Muscle of leg (tissue), 11 donors: ENCODE data around the gene C1orf56. TPM values are rescaled to one million over a fixed set of nuclear protein-coding genes. Genes with fewer than 3 reads are reported as not detected.

Source experiments
- DNase-seq: peaks from one replicate; pipeline ENCODE4 v3.0.0; 2013
- H3K27ac ChIP-seq: one replicate; pipeline ENCODE4 v1.5.1; 2013; ENCODE audit warnings: mild to moderate bottlenecking, low read length, control low read depth
- H3K27me3 ChIP-seq: one replicate; pipeline ENCODE4 v1.6.1; 2013; ENCODE audit warnings: low read length; ENCODE audit not compliant: control insufficient read depth, insufficient read depth
- H3K36me3 ChIP-seq: one replicate; pipeline ENCODE4 v1.6.1; 2013; ENCODE audit warnings: low read length; ENCODE audit not compliant: control insufficient read depth, insufficient read depth
- H3K4me1 ChIP-seq: one replicate; pipeline ENCODE4 v1.6.1; 2013; ENCODE audit warnings: low read length; ENCODE audit not compliant: control insufficient read depth, insufficient read depth
- H3K4me3 ChIP-seq: one replicate; pipeline ENCODE4 v1.5.1; 2013; ENCODE audit warnings: low read length, control low read depth
- H3K9me3 ChIP-seq: replicated peaks from 2 replicates; pipeline ENCODE4 v1.6.1; 2013; ENCODE audit warnings: low read depth, low read length; ENCODE audit not compliant: control insufficient read depth
- WGBS: methylation state at CpG from one replicate; pipeline ENCODE4 v1.1.5; 2013; ENCODE audit warnings: missing lambda C conversion rate; ENCODE audit not compliant: insufficient coverage; 5-methylcytosine and 5-hydroxymethylcytosine counted together
- polyA plus RNA-seq, 8 donors: library from polyadenylated mRNA; unstranded; fragments of 120-200 nt; gene quantifications; one replicate each; pipeline versions ENCODE4 v1.2.1 to v1.2.3, GENCODE V29; 2013; ENCODE audit warnings: inconsistent platforms in 1 of 8, low replicate concordance in 1 of 8; ENCODE audit not compliant: insufficient read length in 8 of 8, insufficient read depth in 1 of 8
- total RNA-seq: library from RNA; stranded (reverse); fragments of 120-200 nt; gene quantifications from one replicate; pipeline ENCODE4 v1.2.4, GENCODE V29; 2013

Gene C1orf56
- total and polyA plus RNA-seq, 9 donors: 2.6 to 8.6 (median 5.8) TPM

DNA sequence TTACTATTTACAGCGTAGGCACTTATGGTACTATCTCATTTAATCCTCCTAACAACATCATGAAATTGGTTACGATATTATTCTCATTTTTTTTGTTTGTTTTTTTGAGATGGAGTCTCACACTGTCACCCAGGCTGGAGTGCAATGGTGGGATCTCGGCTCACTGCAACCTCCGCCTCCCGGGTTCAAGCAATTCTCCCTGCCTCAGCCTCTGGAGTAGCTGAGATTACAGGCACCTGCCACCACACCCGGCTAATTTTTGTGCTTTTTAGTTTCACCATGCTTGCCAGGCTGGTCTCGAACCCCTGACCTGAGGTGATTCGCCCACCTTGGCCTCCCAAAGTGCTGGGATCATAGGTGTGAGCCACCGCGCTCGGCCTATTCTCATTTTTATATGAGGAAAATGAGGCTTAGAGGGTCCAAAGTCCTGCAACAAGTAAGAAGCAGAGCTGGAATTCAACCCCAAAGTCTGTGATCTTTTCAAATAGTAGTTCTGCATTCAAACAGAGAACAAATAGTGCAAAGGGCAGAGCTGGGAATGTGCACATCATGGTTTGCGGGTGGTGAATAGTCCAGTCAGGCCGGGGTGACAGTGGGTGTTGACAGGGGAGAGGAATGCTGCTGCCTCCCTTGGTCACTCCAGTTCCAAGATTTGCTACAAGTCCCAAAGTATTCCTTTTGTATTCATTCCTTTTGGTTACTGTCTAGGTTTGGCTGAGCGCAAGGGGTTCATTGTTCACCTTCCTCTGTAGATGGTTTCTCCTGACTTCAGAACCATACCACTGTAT lies 34.7 kb upstream of the C1orf56 start:
- Histone ChIP-seq H3K4me1 (peaks cover 13% of the 10 kb centered on the region), H3K36me3 (peaks cover 6% of the 10 kb centered on the region), H3K4me3 (no peak overlapping the region), H3K27ac (no peak overlapping the region), H3K27me3 (no peaks in the 10 kb centered on the region), H3K9me3 (no peaks in the 10 kb centered on the region)
- WGBS: 100% methylated on average over 8 of the region's 14 CpGs
- DNase-seq: no peak

DNA sequence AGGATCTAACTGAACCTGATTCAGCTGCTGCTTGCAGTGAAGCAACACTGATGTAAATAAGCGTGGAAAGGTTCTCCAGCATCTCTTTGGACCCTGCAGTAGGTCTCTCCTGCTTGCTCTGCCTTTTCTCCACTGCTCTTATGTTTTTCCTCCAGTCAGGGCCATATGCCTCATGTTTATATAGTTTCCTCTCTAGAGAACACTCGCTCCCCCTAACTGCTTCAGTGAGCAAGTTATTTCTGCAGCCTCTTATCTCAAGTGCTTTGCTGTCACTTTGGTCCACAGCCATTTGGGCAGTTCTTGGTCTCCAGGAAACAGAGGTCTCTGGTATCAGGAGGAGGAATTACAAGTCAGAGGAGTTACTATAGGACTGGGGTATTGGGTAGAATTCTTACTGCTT lies 34.0 kb upstream of the C1orf56 start:
- Histone ChIP-seq H3K27me3 (no peaks in the 10 kb centered on the region), H3K27ac (no peak overlapping the region), H3K4me3 (no peak overlapping the region), H3K9me3 (no peaks in the 10 kb centered on the region), H3K4me1 (peaks cover 9% of the 10 kb centered on the region), H3K36me3 (peaks cover 10% of the 10 kb centered on the region)
- 67% methylated on average over 2 of the region's 2 CpGs for WGBS
- DNase-seq: no peak

DNA sequence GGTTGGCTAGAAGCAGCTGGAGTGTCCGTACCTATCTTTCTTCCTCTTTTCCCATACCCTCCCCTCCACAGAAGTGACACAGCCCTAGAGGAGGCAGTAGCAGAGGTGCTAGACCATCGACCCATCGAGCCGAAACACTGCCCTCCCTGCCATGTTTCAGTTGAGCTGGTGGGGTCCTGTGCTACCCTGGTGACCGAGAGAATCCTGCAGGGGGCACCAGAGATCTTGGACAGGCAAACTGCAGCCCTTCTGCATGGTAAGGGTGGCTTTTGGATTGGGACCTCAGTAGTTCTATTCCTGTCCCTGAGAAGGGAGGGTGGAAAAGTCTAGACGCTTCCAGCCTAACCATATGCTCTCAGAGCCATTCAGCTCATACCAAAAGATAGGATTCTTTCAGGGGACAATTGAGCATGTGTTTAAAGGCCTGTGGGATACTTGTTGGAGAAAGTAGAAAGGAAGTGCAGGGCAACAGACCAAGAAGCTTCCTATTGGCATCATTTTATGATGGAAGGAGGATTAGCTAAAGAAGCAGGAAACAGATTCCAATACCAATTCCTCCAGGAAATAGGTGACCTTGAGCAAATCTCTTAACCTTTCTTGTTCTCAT lies 22.9 kb upstream of the C1orf56 start:
- peaks cover 9% of the 10 kb centered on the region for H3K4me1 ChIP-seq
- no peaks in the 10 kb centered on the region for H3K9me3 ChIP-seq
- 20% methylated on average over 1 of the region's 6 CpGs for WGBS
- peak; percentile 81 for DNase-seq
- H3K4me3 ChIP-seq: no peak overlapping the region
- no peak overlapping the region for H3K27ac ChIP-seq
- peaks cover 34% of the 10 kb centered on the region for H3K36me3 ChIP-seq
- no peaks in the 10 kb centered on the region for H3K27me3 ChIP-seq

DNA sequence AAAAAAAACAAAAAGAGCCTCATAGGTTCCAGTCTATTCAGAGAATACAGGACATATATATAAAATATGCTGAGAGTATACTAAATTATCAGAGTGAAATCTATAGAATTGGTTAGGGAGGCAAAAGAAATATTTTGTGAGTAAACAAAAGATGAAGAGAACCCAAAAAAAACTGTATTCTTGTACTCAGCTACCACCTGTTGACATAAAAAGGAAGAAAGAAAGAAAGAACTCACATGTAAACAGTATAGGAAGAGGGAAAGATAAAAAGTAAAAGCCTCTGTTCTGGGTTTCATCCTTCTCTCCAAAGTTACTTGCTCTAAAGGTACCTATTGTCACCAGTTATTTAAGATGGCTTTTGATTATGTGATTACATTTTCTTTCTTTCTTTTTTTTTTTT lies 21.1 kb upstream of the C1orf56 start:
- no peak overlapping the region for H3K4me3 ChIP-seq
- peaks cover 9% of the 10 kb centered on the region for H3K4me1 ChIP-seq
- peaks cover 48% of the 10 kb centered on the region for H3K36me3 ChIP-seq
- H3K9me3 ChIP-seq: no peaks in the 10 kb centered on the region
- H3K27ac ChIP-seq: no peak overlapping the region
- DNase-seq: no peak
- no peaks in the 10 kb centered on the region for H3K27me3 ChIP-seq

DNA sequence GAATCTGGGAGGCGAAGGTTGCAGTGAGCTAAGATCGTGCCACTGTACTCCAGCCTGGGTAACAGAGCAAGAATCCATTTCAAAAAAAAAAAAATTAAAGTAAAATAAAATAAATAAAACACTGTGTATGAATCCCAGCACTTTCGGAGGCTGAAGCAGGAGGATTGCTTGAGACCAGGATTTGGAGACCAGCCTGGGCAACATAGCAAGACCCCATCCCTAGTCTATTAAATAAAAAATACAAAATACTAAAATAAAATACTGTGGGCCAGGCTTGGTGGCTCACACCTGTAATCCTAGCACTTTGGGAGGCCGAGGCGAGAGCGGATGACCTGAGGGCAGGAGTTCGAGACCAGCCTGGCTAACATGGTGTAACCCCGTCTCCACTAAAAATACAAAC lies 15.4 kb upstream of the C1orf56 start:
- Histone ChIP-seq H3K27ac (no peak overlapping the region), H3K27me3 (no peaks in the 10 kb centered on the region), H3K36me3 (peaks cover 66% of the 10 kb centered on the region), H3K4me3 (no peak overlapping the region), H3K4me1 (no peaks in the 10 kb centered on the region), H3K9me3 (no peaks in the 10 kb centered on the region)
- 100% methylated on average over 4 of the region's 8 CpGs for whole genome bisulfite sequencing
- DNase-seq: no peak

DNA sequence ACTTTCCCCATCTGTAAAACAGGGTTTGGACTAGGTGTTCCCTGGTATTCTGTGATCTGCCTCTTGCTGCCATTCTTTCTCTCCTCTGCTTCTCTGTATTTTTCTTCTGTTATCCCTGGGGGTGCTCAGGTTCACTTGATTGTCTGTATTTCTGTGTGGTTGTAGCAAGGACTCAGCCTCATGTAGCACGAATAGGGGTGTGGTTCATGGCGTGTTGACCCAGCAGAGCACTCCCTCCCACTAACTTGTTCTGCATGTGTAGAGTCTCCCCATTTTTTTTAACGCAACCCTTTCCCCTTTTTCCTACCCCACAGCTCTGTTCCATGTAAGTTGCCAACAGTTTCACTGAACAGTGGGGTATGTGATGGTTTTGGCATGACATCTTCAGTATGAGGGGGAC lies 12.4 kb upstream of the C1orf56 start:
- no peak for DNase-seq
- Histone ChIP-seq H3K9me3 (no peaks in the 10 kb centered on the region), H3K27ac (no peak overlapping the region), H3K27me3 (no peaks in the 10 kb centered on the region), H3K36me3 (peaks cover 41% of the 10 kb centered on the region), H3K4me3 (no peak overlapping the region), H3K4me1 (no peaks in the 10 kb centered on the region)
- no CpG with 5 or more reads among the region's 3 CpGs for WGBS

DNA sequence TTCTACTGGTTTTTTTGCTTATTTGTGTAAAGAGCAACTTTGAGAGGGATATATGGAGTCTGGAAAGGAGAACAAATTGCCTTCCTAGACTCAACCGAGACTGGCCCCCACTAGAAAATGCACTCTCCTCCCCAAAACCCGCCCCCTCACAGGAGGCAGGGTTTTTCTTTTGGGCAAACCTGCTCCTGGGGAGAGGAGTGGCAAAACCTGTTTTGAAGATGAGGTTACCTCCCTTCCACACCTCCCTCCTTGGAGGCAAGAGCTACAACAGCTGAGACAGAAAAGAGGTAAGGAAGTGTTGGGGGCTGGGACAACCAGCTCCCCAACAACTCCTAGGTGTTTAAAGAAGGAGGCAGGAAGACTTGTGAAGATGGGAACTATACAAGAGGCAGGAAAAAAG lies 11.2 kb upstream of the C1orf56 start, which contains the start of gene BNIPL:
BNIPL (plus strand) TSS at position 231 of the 400 bp plus-strand sequence; CDS start at position 371, 140 bp downstream.
- DNase-seq: no peak
- Histone ChIP-seq H3K4me1 (no peaks in the 10 kb centered on the region), H3K9me3 (no peaks in the 10 kb centered on the region), H3K36me3 (peaks cover 29% of the 10 kb centered on the region), H3K27me3 (no peaks in the 10 kb centered on the region), H3K27ac (no peak within 1 kb of the TSS), H3K4me3 (no peak within 1 kb of the TSS)
- no CpG with 5 or more reads among the region's 2 CpGs for WGBS

DNA sequence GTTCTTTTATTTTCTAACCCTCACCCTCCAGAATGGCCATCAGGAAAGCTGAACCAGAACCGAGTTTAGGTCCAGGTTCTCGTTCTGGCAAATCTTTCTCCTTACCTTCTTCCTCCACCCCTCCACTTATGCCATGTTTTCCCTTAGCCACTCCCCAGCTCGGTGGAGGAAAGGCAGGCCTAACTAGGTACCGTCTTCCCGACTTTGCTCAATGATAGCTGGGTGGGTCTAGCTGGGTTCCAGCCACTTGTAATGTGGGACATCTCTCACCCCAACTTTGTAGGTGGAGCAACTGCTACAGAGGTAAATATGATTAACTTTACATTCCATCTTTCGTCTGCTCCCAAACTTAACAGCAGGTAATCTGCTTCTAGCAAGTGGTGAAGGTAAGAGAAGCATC lies 10.5 kb upstream of the C1orf56 start:
- H3K4me1 ChIP-seq: no peaks in the 10 kb centered on the region
- H3K36me3 ChIP-seq: peaks cover 27% of the 10 kb centered on the region
- no peaks in the 10 kb centered on the region for H3K27me3 ChIP-seq
- no peak overlapping the region for H3K27ac ChIP-seq
- WGBS: 79% methylated on average over 2 of the region's 6 CpGs
- DNase-seq: no peak
- no peaks in the 10 kb centered on the region for H3K9me3 ChIP-seq
- H3K4me3 ChIP-seq: no peak overlapping the region

DNA sequence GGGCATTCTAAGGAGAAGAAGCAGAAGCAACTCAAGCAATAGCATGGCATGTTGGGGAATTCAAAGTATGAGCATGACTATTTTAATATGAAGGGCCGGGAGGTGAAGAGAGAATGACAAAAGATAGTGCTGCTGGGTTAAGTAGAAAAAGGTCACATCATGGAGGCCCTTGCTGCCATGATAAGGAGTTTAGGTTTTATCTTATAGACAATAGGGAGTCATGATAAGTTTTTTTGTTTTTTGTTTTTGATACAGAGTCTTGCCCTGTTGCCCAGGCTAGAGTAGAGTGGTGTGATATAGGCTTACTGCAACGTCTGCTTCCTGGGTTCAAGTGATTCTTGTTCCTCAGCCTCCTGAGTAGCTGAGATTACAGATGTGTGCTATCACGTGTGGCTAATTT lies 8.0 kb upstream of the C1orf56 start:
- no peaks in the 10 kb centered on the region for H3K27me3 ChIP-seq
- H3K36me3 ChIP-seq: peaks cover 18% of the 10 kb centered on the region
- WGBS: 100% methylated on average over 1 of the region's 3 CpGs
- H3K4me1 ChIP-seq: no peaks in the 10 kb centered on the region
- H3K4me3 ChIP-seq: no peak overlapping the region
- H3K9me3 ChIP-seq: no peaks in the 10 kb centered on the region
- no peak for DNase-seq
- H3K27ac ChIP-seq: no peak overlapping the region

DNA sequence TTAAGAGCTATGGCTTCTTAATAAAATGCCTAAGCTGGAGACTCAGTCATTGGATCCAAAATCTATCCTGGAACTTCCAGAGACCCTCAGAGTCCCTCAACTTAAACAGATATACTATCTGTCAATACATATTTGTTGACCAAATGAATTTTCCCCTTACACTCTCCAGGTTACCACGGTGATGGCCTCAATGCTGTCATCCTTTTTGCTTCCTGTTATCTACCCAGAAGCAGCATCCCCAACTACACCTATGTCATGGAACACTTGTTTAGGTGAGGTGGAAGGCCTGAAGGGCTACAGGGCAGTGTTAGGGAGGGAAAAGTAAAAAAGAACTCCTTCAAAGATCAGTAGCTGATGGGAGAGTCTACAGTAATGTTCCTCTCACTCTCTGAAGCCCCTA lies 4.4 kb upstream of the C1orf56 start:
- H3K36me3 ChIP-seq: peaks cover 6% of the 10 kb centered on the region
- no peak overlapping the region for H3K4me3 ChIP-seq
- no CpG with 5 or more reads among the region's 1 CpG for whole genome bisulfite sequencing
- no peaks in the 10 kb centered on the region for H3K9me3 ChIP-seq
- H3K27ac ChIP-seq: no peak overlapping the region
- H3K27me3 ChIP-seq: no peaks in the 10 kb centered on the region
- DNase-seq: no peak
- H3K4me1 ChIP-seq: peaks cover 4% of the 10 kb centered on the region
